GM21360 (cell line): Measurements from ENCODE around the gene TMEM33.

Experiments used
- ATAC-seq: cut with Tn5 transposase; IDR thresholded peaks from one replicate; pipeline ENCODE4 v1.9.1; 2021; ENCODE audit warnings: mild to moderate bottlenecking, moderate library complexity; ENCODE audit not compliant: unreplicated experiment

Gene TMEM33

DNA sequence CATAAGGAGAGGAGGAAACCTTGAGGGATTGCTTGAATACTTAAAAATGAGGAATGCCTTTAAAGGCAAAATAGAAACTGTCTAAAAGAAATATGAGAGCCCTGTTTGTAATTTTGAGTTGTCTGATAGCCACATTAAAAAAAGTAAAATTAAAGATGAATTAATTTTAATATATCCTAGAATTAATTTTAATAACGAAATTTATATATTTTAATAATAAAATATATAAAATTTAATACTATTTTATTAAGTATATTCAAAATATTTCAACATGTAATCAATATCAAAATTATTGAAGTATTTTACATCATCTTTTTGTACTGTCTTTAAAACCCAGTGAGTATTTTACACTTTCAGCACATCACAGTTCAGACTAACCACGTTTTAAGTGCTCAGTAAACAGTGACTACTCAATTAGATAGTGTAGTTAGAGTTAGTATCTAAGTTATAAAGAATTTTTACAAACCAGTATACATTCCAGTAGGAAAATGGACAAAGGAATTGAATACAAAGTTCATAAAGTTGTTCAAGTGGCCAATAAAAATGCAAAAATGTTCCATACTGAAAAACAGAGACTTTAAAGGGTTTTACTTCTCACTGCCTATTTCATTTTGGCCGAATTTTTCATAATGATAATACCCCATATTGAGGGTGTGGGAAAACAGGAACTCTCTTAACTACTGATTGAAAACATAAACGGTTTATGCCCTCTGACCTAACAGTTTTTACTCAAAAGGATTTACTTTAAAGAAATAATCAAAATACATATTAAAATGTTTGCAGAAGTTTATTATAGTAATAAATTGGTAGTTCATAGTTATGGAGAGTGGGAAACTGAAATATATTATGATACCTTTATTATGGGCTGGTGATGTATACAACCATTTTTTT, 58.0 kb downstream of the TMEM33 start:
- no peak for ATAC-seq

DNA sequence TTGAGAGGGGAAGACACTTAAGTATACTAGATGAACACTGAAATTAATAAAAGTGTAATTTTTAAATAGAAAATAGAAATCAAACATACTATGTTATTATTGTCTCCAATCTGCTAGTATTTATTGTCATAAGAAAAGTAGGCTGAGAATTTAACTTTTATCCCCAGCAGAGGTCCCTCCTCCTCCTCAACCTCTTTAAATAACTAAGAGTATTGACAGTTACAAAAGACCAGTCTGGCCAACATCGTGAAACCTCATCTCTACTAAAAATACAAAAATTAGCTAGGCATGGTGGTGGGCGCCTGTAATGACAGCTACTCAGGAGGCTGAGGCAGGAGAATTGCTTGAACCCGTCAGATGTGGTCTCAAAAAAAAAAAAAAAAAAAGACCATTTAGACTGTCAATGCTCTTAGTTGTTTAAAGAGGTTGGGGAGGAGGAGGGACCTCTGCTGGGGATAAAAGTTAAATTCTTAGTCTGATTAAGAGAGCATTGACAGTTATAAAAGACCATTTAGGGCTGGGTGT, 59.3 kb downstream of the TMEM33 start:
- ATAC-seq: no peak

DNA sequence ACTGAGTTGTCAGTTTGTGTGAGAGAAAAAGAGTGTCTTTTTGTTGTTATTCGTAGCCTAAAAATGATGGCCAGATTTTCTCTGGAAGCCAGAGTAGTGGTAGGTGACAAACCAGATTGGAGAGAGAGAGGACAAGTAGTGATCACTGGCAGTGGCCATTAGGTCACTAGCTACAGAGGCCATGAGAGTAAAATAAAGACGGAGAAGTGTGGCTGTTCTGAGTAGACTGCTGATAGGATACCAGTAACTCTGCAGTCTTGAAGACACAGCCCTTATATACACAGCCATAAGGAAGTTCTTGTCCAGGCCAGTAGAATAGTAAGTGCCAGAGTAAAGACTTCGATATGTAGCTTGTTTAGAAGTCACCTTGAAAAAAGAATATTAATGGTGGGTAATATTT, 62.8 kb downstream of the TMEM33 start:
- no peak for ATAC-seq

DNA sequence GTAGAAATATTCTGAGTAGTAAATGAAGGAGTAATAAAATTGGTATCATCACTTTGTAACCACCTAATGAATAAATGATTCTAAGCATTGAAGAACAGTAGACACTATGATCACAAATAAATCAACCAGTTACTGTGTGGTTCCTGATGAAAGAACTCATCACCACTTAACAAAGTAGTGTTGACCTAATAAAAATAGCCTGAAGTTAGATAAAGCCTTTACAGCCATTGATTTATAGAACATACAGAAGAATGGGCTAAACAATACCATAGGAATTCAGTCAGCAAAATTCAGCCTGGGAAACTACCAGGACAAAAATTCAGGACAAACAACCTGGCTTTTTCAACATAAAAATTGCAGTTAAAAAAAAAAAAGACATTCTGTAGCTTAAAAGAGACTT, 64.1 kb downstream of the TMEM33 start:
- no peak for ATAC-seq

DNA sequence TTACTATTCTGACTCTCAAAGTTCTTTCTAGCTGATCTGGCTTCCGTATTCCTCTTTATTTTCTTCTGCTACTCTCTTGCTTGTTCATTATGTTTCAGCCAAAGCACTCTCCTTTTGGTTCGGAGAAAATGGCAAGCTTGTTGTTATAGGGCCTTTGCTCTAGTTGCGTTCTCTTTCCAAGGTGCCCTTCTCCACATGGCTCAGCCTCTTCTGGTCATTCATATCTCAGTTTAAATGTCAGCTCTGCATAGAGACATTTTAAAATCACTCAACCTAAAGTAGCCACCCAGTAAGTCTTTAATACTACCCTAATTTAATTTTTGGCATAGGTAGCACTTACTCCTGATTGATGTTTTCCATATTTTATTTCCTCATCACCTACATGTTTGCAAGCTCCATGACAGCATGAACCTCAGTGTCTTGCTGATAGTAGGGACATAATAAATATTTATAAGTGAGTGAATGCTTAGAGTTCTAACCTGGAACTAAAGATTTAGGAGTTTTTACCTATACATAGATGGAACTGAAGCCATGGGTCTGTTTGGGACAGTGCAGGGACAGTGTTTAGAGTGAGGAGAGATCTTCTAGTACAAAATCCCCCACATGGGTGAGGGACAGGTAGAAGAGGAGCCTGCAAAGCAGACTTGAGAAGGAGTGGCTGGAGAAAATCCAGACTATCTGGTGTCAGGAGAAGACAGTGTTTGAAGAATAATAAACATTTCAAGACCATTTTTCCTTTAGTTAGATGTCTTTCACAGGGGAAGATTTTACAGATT, 73.0 kb downstream of the TMEM33 start:
- ATAC-seq: no peak
